HG03097 (cell line): Measurements from ENCODE around the gene SAGE1.
"Not testable (repeated sequence)": the region's sequence is repeated elsewhere in the genome, so short reads cannot be mapped to it uniquely, and the experiment has no call there.

ENCODE experiments used
- ATAC-seq: cut with Tn5 transposase; IDR thresholded peaks from one replicate; pipeline ENCODE4 v1.9.1; 2021; ENCODE audit not compliant: unreplicated experiment, low FRiP score

The SAGE1 gene

GRCh38 chrX:135893294-135893817 is at the start of gene SAGE1, which contains the start of gene CT45A10:
TSS of gene SAGE1 (plus strand) at chrX:135893716. CDS start at chrX:135896243, 2,527 bp downstream.
TSS of gene CT45A10 (minus strand) at chrX:135893444. CDS start at chrX:135885344, 8,100 bp downstream.
- no peak for ATAC-seq

- not testable (repeated sequence) for ATAC-seq
Measured at GRCh38 chrX:135854438-135854837, 39.1 kb upstream of the SAGE1 start, which contains the start of gene CT45A8. TSS of gene CT45A8 (minus strand) at chrX:135854538. CDS start at chrX:135850783, 3,755 bp downstream.

GRCh38 chrX:135871712-135872111 is 21.8 kb upstream of the SAGE1 start, which contains the start of gene CT45A9:
TSS of gene CT45A9 (minus strand) at chrX:135871812. CDS start at chrX:135868061, 3,751 bp downstream.
- not testable (repeated sequence) for ATAC-seq

GRCh38 chrX:135882741-135883140 is 10.8 kb upstream of the SAGE1 start:
- not testable (repeated sequence) for ATAC-seq

GRCh38 chrX:135888230-135888629 is 5.3 kb upstream of the SAGE1 start:
- ATAC-seq = not testable (repeated sequence)

- not testable (repeated sequence) for ATAC-seq
Measured at GRCh38 chrX:135888976-135889375, 4.5 kb upstream of the SAGE1 start.

- no peak for ATAC-seq
Measured at GRCh38 chrX:135890087-135890585, 3.4 kb upstream of the SAGE1 start.

GRCh38 chrX:135892781-135893180 is 735 bp upstream of the SAGE1 start:
- no peak for ATAC-seq

- no peak for ATAC-seq
Measured at GRCh38 chrX:135910251-135910650, 16.7 kb downstream of the SAGE1 start.

- ATAC-seq = no peak
Measured at GRCh38 chrX:135914404-135914803, 20.9 kb downstream of the SAGE1 start.

GRCh38 chrX:135920516-135920915 is 27.0 kb downstream of the SAGE1 start:
- not testable (repeated sequence) for ATAC-seq

GRCh38 chrX:135923353-135923752 is 29.8 kb downstream of the SAGE1 start:
- ATAC-seq = no peak

GRCh38 chrX:135927897-135928296 is 34.4 kb downstream of the SAGE1 start:
- ATAC-seq = no peak

- no peak for ATAC-seq
Measured at GRCh38 chrX:135931644-135932487, 38.4 kb downstream of the SAGE1 start.

GRCh38 chrX:135944486-135944885 is 51.0 kb downstream of the SAGE1 start:
- no peak for ATAC-seq

- no peak for ATAC-seq
Measured at GRCh38 chrX:135951291-135951690, 57.8 kb downstream of the SAGE1 start.
